NCI-H2171 treated with DMSO at 0.1 percent for 48 hours (cell line): ENCODE data around the gene SLC27A2.

ENCODE experiments used
- DNase-seq: peaks from one replicate; lab custom pipeline; 2025; lab: John Stamatoyannopoulos, UW

The SLC27A2 gene

DNA sequence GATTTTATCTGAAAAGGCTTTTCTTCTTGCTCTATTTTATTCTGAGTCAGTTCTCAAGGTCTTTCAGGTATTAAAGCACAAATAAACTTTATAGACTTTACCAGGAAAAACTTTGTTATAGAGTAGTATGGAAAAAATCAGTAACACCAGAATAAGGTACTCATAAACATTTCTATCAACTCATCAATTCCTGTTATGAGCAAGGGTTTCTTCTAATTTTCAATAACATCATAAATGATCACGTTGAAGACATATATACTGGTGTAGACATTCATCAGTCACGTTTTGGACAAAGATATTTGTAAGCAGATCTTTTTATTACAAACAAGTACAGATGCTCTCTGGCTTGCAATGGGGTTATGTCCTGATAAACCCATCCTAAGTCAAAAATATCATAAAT lies 93.1 kb downstream of the SLC27A2 start:
- DNase-seq, result no peak

DNA sequence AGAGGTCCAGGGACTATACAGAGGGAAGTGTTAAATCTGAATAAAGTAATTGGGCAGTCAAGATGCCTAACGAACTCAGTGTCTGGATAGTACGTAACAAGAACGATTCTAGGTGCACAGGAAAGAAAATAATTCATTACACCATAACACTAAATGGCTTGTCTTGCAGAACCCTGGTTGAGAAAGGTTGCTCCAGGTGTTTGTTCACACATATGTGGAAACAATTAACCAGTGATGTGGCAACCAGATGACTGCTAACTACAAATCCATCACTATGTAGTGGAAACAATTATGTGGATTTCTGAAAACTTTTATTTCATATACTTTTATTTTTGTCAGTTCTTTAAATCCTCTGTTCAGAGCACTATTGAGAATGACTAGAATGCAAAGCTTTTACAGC lies 93.9 kb downstream of the SLC27A2 start:
- DNase-seq, result no peak

DNA sequence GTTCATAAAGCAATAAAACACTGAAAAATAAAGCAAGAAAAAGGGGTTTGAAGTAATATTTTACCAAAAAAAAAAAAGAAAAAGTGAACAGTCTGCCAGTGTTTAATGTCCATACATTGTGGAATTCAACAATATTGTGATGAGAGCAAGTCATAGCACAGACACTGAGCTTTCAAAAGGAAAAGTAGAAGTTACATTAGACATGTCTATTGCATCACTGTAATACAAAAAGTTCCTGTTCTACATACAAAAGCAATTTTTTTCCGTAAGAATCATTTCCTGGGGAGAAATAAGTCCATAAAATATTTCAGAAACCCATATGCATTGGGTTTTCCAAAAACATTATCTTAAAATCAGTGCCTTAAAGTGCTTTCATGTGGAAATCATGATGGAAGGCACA lies 95.4 kb downstream of the SLC27A2 start:
- no peak for DNase-seq

DNA sequence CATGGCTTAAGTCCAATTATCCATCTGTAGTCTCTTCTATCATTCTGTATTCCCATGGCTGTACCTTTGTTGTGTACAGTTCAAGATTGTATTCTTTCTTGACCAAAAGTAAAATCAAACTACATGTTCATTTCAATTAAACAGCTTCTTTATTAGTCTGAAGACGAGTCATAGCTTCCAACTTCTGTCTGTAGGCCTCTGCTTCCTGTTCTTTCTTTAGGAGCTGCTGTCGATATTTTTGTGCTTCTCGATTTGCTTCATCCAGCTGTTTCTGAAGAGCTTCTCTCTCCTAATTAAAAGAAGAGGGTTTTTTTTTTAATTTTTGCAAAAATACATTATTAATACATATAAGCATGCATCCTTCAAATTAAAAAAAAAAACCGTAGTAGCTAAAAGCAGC lies 96.5 kb downstream of the SLC27A2 start:
- DNase-seq, result no peak

GRCh38 chr15:50280271-50280670 lies 98.3 kb downstream of the SLC27A2 start:
- no peak for DNase-seq

DNA sequence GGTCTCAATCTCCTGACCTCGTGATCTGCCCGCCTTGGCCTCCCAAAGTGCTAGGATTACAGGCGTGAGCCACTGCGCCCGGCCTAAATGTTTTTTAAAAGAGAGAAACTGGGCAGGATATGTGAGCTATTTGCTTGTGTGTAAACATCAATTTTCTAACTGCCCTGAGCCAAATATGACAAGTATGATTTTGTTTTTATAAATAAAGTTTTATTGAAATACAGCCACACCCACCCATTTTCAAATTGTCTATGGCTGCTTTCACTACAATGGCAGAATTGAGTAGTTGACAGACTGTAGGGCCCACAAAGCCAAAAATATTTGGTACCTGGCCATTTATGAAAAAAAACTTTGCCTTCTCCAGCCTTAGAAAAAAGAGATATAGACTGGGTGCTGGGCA lies 99.4 kb downstream of the SLC27A2 start:
- DNase-seq, result no peak
